GM19025 (cell line): Measurements from ENCODE around the gene MAP6.
"Not testable (repeated sequence)": the region's sequence is repeated elsewhere in the genome, so short reads cannot be mapped to it uniquely, and the experiment has no call there.

Source experiments
- ATAC-seq: cut with Tn5 transposase; IDR thresholded peaks from one replicate; pipeline ENCODE4 v1.9.1; 2021; ENCODE audit warnings: mild to moderate bottlenecking, low read depth, moderate library complexity; ENCODE audit not compliant: unreplicated experiment

The MAP6 gene

GRCh38 chr11:75668451-75669297, at the start of gene MAP6:
Gene MAP6, minus strand, starts transcription at chr11:75669038. Its CDS starts 669 bp downstream, at chr11:75668369.
- ATAC-seq: no peak

GRCh38 chr11:75717608-75718418, 49.0 kb upstream of the MAP6 start, which contains the start of gene MOGAT2:
Gene MOGAT2, plus strand, starts transcription at chr11:75717838. Its CDS starts 51 bp downstream, at chr11:75717889.
- no peak for ATAC-seq

GRCh38 chr11:75716659-75717058, 47.8 kb upstream of the MAP6 start:
- no peak for ATAC-seq

- no peak for ATAC-seq
These were observed 46.9 kb upstream of the MAP6 start for GRCh38 chr11:75715688-75716087.

GRCh38 chr11:75714211-75714610, 45.4 kb upstream of the MAP6 start:
- no peak for ATAC-seq

GRCh38 chr11:75706260-75706729, 37.5 kb upstream of the MAP6 start:
- ATAC-seq: no peak

- ATAC-seq: no peak
These were observed 36.7 kb upstream of the MAP6 start for GRCh38 chr11:75705541-75705940.

GRCh38 chr11:75703695-75704237, 34.9 kb upstream of the MAP6 start:
- no peak for ATAC-seq

GRCh38 chr11:75700940-75701339, 32.1 kb upstream of the MAP6 start:
- no peak for ATAC-seq

GRCh38 chr11:75697906-75698581, 29.2 kb upstream of the MAP6 start:
- no peak for ATAC-seq

GRCh38 chr11:75691804-75692203, 23.0 kb upstream of the MAP6 start:
- ATAC-seq: no peak

GRCh38 chr11:75689863-75690609, 21.2 kb upstream of the MAP6 start:
- no peak for ATAC-seq

GRCh38 chr11:75683856-75684255, 15.0 kb upstream of the MAP6 start:
- not testable (repeated sequence) for ATAC-seq

GRCh38 chr11:75679566-75679965, 10.7 kb upstream of the MAP6 start:
- no peak for ATAC-seq

- ATAC-seq: no peak
These were observed 9.9 kb upstream of the MAP6 start for GRCh38 chr11:75678620-75679259.

GRCh38 chr11:75677909-75678308, 9.1 kb upstream of the MAP6 start:
- no peak for ATAC-seq

- no peak for ATAC-seq
These were observed 8.4 kb upstream of the MAP6 start for GRCh38 chr11:75677275-75677674.

- no peak for ATAC-seq
These were observed 5.2 kb upstream of the MAP6 start for GRCh38 chr11:75673977-75674582.
